ENCODE measurements around the gene TFEB. TPM values are rescaled to one million over a fixed set of nuclear protein-coding genes. Genes with fewer than 3 reads are reported as not detected.

Gene TFEB
- total RNA-seq, 3 donors from 2014 or later (not counting 1 experiment from before 2014, with no cell fraction given), result 56.0 to 66.7 (median 66.2) TPM

- H3K27me3 ChIP-seq (ENCODE audit: control insufficient read depth, insufficient read depth, low read length), result no peaks in the 10 kb centered on the region
- WGBS (ENCODE audit: insufficient coverage), result 38% methylated on average over 2 of the region's 2 CpGs
- DNase-seq (no peak), ATAC-seq (peak; percentile 57 to 80 (median 61))
- Mint-ChIP-seq H3K36me3 (no peaks in the 10 kb centered on the region), H3K4me1 (peaks cover 38 to 54% of the 10 kb centered on the region in 2 donors), H3K27ac (peak overlapping the region; percentile 74 to 82), H3K9me3 (no peaks in the 10 kb centered on the region), H3K27me3 (ENCODE audit: low read depth in 2 of 2) (no peaks in the 10 kb centered on the region), H3K4me3 (no peak overlapping the region)
- TF ChIP-seq, protein P1, sequence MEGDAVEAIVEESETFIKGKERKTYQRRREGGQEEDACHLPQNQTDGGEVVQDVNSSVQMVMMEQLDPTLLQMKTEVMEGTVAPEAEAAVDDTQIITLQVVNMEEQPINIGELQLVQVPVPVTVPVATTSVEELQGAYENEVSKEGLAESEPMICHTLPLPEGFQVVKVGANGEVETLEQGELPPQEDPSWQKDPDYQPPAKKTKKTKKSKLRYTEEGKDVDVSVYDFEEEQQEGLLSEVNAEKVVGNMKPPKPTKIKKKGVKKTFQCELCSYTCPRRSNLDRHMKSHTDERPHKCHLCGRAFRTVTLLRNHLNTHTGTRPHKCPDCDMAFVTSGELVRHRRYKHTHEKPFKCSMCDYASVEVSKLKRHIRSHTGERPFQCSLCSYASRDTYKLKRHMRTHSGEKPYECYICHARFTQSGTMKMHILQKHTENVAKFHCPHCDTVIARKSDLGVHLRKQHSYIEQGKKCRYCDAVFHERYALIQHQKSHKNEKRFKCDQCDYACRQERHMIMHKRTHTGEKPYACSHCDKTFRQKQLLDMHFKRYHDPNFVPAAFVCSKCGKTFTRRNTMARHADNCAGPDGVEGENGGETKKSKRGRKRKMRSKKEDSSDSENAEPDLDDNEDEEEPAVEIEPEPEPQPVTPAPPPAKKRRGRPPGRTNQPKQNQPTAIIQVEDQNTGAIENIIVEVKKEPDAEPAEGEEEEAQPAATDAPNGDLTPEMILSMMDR (IDR thresholded peaks at IDR 0.05), result no peak
- H3K4me3 ChIP-seq (ENCODE audit: low read length), result no peak overlapping the region
- H3K27ac ChIP-seq (ENCODE audit: low read length), result no peak overlapping the region
- intact Hi-C loops (cut with micrococcal nuclease), result loop anchor here (5.0 kb wide), 1 partner anchor 33 kb away; no protein-coding TSS in a partner anchor
- H3K36me3 ChIP-seq (ENCODE audit: control insufficient read depth, insufficient read depth, low read length), result no peaks in the 10 kb centered on the region
- no peaks in the 10 kb centered on the region for H3K9me3 ChIP-seq (ENCODE audit: control insufficient read depth, insufficient read depth, low read length)
- peaks cover 28% of the 10 kb centered on the region for H3K4me1 ChIP-seq (ENCODE audit: control insufficient read depth, insufficient read depth, low read length)
Observed at GRCh38 chr6:41699063-41699462, 36.3 kb downstream of the TFEB start.

DNA sequence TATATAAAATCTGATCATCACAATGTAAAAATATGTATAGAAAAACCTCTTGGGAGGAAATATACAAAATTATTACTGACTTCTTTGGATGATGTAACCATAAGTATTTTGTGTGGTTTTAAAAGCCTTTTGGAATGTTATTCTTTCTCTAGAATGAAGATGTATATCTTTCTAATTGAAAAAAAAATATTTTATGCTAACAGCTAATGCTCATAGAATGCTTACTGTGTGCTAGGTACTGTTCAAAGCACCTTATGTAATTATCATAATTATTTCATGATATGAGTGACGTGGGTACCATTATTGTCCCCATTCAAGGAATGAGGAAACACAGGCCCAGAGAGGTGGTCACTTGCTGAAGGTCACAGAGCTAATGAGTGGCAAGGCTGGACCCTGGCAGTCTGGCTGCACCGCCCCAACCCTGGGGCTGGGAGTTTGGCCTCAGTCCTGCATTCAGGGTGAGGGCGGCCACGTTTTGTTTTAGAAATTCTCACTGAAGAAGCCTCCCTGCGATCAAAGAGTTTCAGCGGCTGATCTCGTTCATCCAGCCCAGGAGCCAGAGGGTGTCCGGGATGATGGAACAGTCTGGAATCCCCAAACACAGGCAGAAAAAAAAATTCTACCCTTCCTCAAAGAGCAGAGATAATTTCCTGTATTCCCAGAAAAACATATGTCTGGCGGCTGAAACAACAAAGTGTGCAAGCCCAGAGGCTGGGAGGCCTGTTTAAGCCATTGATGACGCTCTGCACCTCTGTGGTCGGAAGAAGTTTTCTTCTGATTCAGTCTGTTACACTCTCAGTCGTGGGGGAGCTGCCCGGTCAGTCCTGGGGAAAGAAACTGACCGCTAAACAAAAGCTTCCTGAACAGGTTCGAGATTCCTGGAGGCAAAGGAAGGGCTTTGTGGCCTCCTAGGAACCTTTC lies 37.3 kb downstream of the TFEB start:
- H3K4me3 ChIP-seq (ENCODE audit: low read length), result no peak overlapping the region
- ATAC-seq (no peak), DNase-seq (no peak)
- peaks cover 38 to 51% of the 10 kb centered on the region in 2 donors for H3K4me1 Mint-ChIP-seq
- H3K4me1 ChIP-seq (ENCODE audit: control insufficient read depth, insufficient read depth, low read length), result peaks cover 29% of the 10 kb centered on the region
- intact Hi-C loops (cut with micrococcal nuclease), result loop anchor here (5.0 kb wide), 1 partner anchor 34 kb away; no protein-coding TSS in a partner anchor
- no peaks in the 10 kb centered on the region for H3K9me3 Mint-ChIP-seq
- TF ChIP-seq, protein P1 (IDR thresholded peaks at IDR 0.05), result no peak
- H3K27me3 ChIP-seq (ENCODE audit: control insufficient read depth, insufficient read depth, low read length), result no peaks in the 10 kb centered on the region
- H3K36me3 ChIP-seq (ENCODE audit: control insufficient read depth, insufficient read depth, low read length), result no peaks in the 10 kb centered on the region
- peak overlapping the region; percentile 74 to 82 for H3K27ac Mint-ChIP-seq
- no peak overlapping the region for H3K27ac ChIP-seq (ENCODE audit: low read length)
- no peaks in the 10 kb centered on the region for H3K9me3 ChIP-seq (ENCODE audit: control insufficient read depth, insufficient read depth, low read length)
- WGBS (ENCODE audit: insufficient coverage), result 94% methylated on average over 15 of the region's 15 CpGs
- no peaks in the 10 kb centered on the region for H3K36me3 Mint-ChIP-seq
- no peak overlapping the region for H3K4me3 Mint-ChIP-seq
- no peaks in the 10 kb centered on the region for H3K27me3 Mint-ChIP-seq (ENCODE audit: low read depth in 2 of 2)

- Histone ChIP-seq H3K27ac (ENCODE audit: low read length) (no peak overlapping the region), H3K4me1 (ENCODE audit: control insufficient read depth, insufficient read depth, low read length) (peaks cover 29% of the 10 kb centered on the region), H3K4me3 (ENCODE audit: low read length) (no peak overlapping the region), H3K36me3 (ENCODE audit: control insufficient read depth, insufficient read depth, low read length) (no peaks in the 10 kb centered on the region), H3K9me3 (ENCODE audit: control insufficient read depth, insufficient read depth, low read length) (no peaks in the 10 kb centered on the region), H3K27me3 (ENCODE audit: control insufficient read depth, insufficient read depth, low read length) (no peaks in the 10 kb centered on the region)
- intact Hi-C loops (cut with micrococcal nuclease), result loop anchor here (5.0 kb wide), 1 partner anchor 36 kb away; no protein-coding TSS in a partner anchor
- H3K9me3 Mint-ChIP-seq, result no peaks in the 10 kb centered on the region
- H3K4me1 Mint-ChIP-seq, result peaks cover 38 to 60% of the 10 kb centered on the region in 2 donors
- ATAC-seq, result no peak
- H3K36me3 Mint-ChIP-seq, result no peaks in the 10 kb centered on the region
- no peak for DNase-seq
- no peak overlapping the region for H3K4me3 Mint-ChIP-seq
- 98% methylated on average over 5 of the region's 6 CpGs for WGBS (ENCODE audit: insufficient coverage)
- H3K27me3 Mint-ChIP-seq (ENCODE audit: low read depth in 2 of 2), result no peaks in the 10 kb centered on the region
- H3K27ac Mint-ChIP-seq, result peak overlapping the region in 1 of 2 donors; percentile 8
- TF ChIP-seq, protein P1 (IDR thresholded peaks at IDR 0.05), result no peak
Observed at GRCh38 chr6:41696788-41697187, 38.6 kb downstream of the TFEB start.

Measured in natural killer cell (primary cell).